Astrocyte (in vitro differentiated cells and primary cell): Measurements from ENCODE around the gene CMIP. TPM values are rescaled to one million over a fixed set of nuclear protein-coding genes. Genes with fewer than 3 reads are reported as not detected.

Experiments used
- DNase-seq: peaks from one replicate; pipeline ENCODE4 v3.0.0-alpha.2; 2010; ENCODE audit warnings: low read depth
- FAIRE-seq: peaks from 2 replicates; lab custom pipeline; 2011; peaks lifted over from hg19 to GRCh38; lab: Jason Lieb, UNC
- H2AFZ ChIP-seq: 2 replicates; pipeline ENCODE4 v1.6.0; 2012; ENCODE audit warnings: low read depth, low read length, inconsistent platforms
- H3K27ac ChIP-seq: 2 replicates; pipeline ENCODE4 v1.5.1; 2011; ENCODE audit warnings: low read depth, low read length, inconsistent platforms
- H3K27me3 ChIP-seq: 2 replicates; pipeline ENCODE4 v1.6.0; 2011; ENCODE audit warnings: low read length, inconsistent platforms; ENCODE audit not compliant: insufficient read depth
- H3K36me3 ChIP-seq: 2 replicates; pipeline ENCODE4 v1.5.1; 2011; ENCODE audit warnings: low read length, inconsistent platforms; ENCODE audit not compliant: insufficient read depth
- H3K4me1 ChIP-seq: 2 replicates; pipeline ENCODE4 v1.5.1; 2011; ENCODE audit warnings: low read length, inconsistent platforms; ENCODE audit not compliant: insufficient read depth
- H3K4me2 ChIP-seq: 2 replicates; pipeline ENCODE4 v1.6.0; 2012; ENCODE audit warnings: low read length, inconsistent platforms
- H3K4me3 ChIP-seq: 2 replicates; pipeline ENCODE4 v1.5.1; 2011; ENCODE audit warnings: low read depth, mild to moderate bottlenecking, low read length, inconsistent platforms; ENCODE audit not compliant: insufficient read depth
- H3K79me2 ChIP-seq: 2 replicates; pipeline ENCODE4 v1.6.0; 2012; ENCODE audit warnings: mild to moderate bottlenecking, low read length, inconsistent platforms; ENCODE audit not compliant: insufficient read depth
- H3K9ac ChIP-seq: 2 replicates; pipeline ENCODE4 v1.6.0; 2012; ENCODE audit warnings: mild to moderate bottlenecking, low read length, inconsistent platforms
- H3K9me3 ChIP-seq: 2 replicates; pipeline ENCODE4 v1.5.1; 2012; ENCODE audit warnings: low read depth, mild to moderate bottlenecking, low read length, inconsistent platforms; ENCODE audit not compliant: insufficient read depth
- H4K20me1 ChIP-seq: 2 replicates; pipeline ENCODE4 v1.6.0; 2012; ENCODE audit warnings: low read length, inconsistent platforms; ENCODE audit not compliant: insufficient read depth
- H3K27ac Mint-ChIP-seq: one replicate; pipeline ENCODE4 v1.8.0; 2021; ENCODE audit warnings: mild to moderate bottlenecking, mixed read lengths; ENCODE audit not compliant: unreplicated experiment
- H3K27me3 Mint-ChIP-seq: one replicate; pipeline ENCODE4 v1.8.0; 2021; ENCODE audit warnings: low read depth, mixed read lengths; ENCODE audit not compliant: unreplicated experiment
- H3K36me3 Mint-ChIP-seq: one replicate; pipeline ENCODE4 v1.8.0; 2021; ENCODE audit warnings: low read depth, mixed read lengths; ENCODE audit not compliant: unreplicated experiment
- H3K4me1 Mint-ChIP-seq: one replicate; pipeline ENCODE4 v1.8.0; 2021; ENCODE audit warnings: low read depth, mixed read lengths; ENCODE audit not compliant: unreplicated experiment
- H3K4me3 Mint-ChIP-seq: one replicate; pipeline ENCODE4 v1.8.0; 2021; ENCODE audit warnings: mild to moderate bottlenecking, moderate library complexity, mixed read lengths; ENCODE audit not compliant: unreplicated experiment
- H3K9me3 Mint-ChIP-seq: one replicate; pipeline ENCODE4 v1.8.0; 2021; ENCODE audit warnings: mild to moderate bottlenecking, mixed read lengths; ENCODE audit not compliant: unreplicated experiment
- EZH2 ChIP-seq: IDR thresholded peaks from 2 replicates; pipeline ENCODE4 v1.6.1; 2012; ENCODE audit warnings: mild to moderate bottlenecking, low read length, inconsistent platforms; ENCODE audit not compliant: insufficient read depth
- total RNA-seq: library from RNA; stranded (reverse); gene quantifications from 2 replicates; pipeline ENCODE4 v1.2.1, GENCODE V29; 2021
- TF ChIP-seq, protein P1 (sequence below): IDR thresholded peaks from 2 replicates; pipeline ENCODE4 v1.5.1; 2011; ENCODE audit warnings: low read depth, mild to moderate bottlenecking, inconsistent platforms, low read length, moderate library complexity; ENCODE audit not compliant: insufficient read depth

CMIP gene
- total RNA-seq, 1 donor from 2014 or later, result 71.5 TPM

GRCh38 chr16:81526199-81526598 is 81.6 kb downstream of the CMIP start:
- H3K27ac ChIP-seq, result peak overlapping the region; percentile 51
- peaks cover 33% of the 10 kb centered on the region for H3K4me1 ChIP-seq
- H3K27me3 Mint-ChIP-seq, result no peaks in the 10 kb centered on the region
- peaks cover 87% of the 10 kb centered on the region for H3K79me2 ChIP-seq
- no peaks in the 10 kb centered on the region for H3K36me3 ChIP-seq
- H3K9me3 ChIP-seq, result no peaks in the 10 kb centered on the region
- no peak overlapping the region for H3K4me3 Mint-ChIP-seq
- FAIRE-seq (no peak), DNase-seq (peak; percentile 60)
- peaks cover 85% of the 10 kb centered on the region for H4K20me1 ChIP-seq
- H3K27ac Mint-ChIP-seq, result peak overlapping the region; percentile 87
- no peak for TF ChIP-seq EZH2
- TF ChIP-seq, protein P1, sequence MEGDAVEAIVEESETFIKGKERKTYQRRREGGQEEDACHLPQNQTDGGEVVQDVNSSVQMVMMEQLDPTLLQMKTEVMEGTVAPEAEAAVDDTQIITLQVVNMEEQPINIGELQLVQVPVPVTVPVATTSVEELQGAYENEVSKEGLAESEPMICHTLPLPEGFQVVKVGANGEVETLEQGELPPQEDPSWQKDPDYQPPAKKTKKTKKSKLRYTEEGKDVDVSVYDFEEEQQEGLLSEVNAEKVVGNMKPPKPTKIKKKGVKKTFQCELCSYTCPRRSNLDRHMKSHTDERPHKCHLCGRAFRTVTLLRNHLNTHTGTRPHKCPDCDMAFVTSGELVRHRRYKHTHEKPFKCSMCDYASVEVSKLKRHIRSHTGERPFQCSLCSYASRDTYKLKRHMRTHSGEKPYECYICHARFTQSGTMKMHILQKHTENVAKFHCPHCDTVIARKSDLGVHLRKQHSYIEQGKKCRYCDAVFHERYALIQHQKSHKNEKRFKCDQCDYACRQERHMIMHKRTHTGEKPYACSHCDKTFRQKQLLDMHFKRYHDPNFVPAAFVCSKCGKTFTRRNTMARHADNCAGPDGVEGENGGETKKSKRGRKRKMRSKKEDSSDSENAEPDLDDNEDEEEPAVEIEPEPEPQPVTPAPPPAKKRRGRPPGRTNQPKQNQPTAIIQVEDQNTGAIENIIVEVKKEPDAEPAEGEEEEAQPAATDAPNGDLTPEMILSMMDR, result no peak
- H3K27me3 ChIP-seq, result no peaks in the 10 kb centered on the region
- H3K4me2 ChIP-seq, result peak overlapping the region; percentile 44
- H3K9ac ChIP-seq, result no peak overlapping the region
- peaks cover 10% of the 10 kb centered on the region for H3K9me3 Mint-ChIP-seq
- no peak overlapping the region for H3K4me3 ChIP-seq
- no peak overlapping the region for H2AFZ ChIP-seq
- H3K4me1 Mint-ChIP-seq, result peaks cover 37% of the 10 kb centered on the region
- peaks cover 26% of the 10 kb centered on the region for H3K36me3 Mint-ChIP-seq

GRCh38 chr16:81526935-81527334 is 82.3 kb downstream of the CMIP start:
- no peak for TF ChIP-seq EZH2
- TF ChIP-seq, protein P1, result no peak
- DNase-seq (peak; percentile 79), FAIRE-seq (no peak)
- Mint-ChIP-seq H3K4me1 (peaks cover 43% of the 10 kb centered on the region), H3K36me3 (peaks cover 26% of the 10 kb centered on the region), H3K27me3 (no peaks in the 10 kb centered on the region), H3K9me3 (peaks cover 10% of the 10 kb centered on the region), H3K4me3 (peak overlapping the region; percentile 60), H3K27ac (peak overlapping the region; percentile 87)
- Histone ChIP-seq H3K27me3 (no peaks in the 10 kb centered on the region), H2AFZ (no peak overlapping the region), H3K36me3 (no peaks in the 10 kb centered on the region), H3K4me3 (no peak overlapping the region), H3K4me1 (peaks cover 33% of the 10 kb centered on the region), H3K4me2 (peak overlapping the region; percentile 44), H3K27ac (peak overlapping the region; percentile 51), H3K9ac (no peak overlapping the region), H3K79me2 (peaks cover 89% of the 10 kb centered on the region), H4K20me1 (peaks cover 85% of the 10 kb centered on the region), H3K9me3 (no peaks in the 10 kb centered on the region)

GRCh38 chr16:81527477-81528178 is 83.0 kb downstream of the CMIP start:
- Mint-ChIP-seq H3K4me1 (peaks cover 44% of the 10 kb centered on the region), H3K27me3 (no peaks in the 10 kb centered on the region), H3K9me3 (peaks cover 10% of the 10 kb centered on the region), H3K36me3 (peaks cover 26% of the 10 kb centered on the region), H3K27ac (peak overlapping the region; percentile 73), H3K4me3 (no peak overlapping the region)
- peak overlapping the region; percentile 9 for H3K27ac ChIP-seq
- H3K4me1 ChIP-seq, result peaks cover 33% of the 10 kb centered on the region
- no peak overlapping the region for H2AFZ ChIP-seq
- H3K79me2 ChIP-seq, result peaks cover 92% of the 10 kb centered on the region
- peaks cover 85% of the 10 kb centered on the region for H4K20me1 ChIP-seq
- H3K9me3 ChIP-seq, result no peaks in the 10 kb centered on the region
- DNase-seq, result no peak
- peak overlapping the region; percentile 44 for H3K4me2 ChIP-seq
- no peaks in the 10 kb centered on the region for H3K36me3 ChIP-seq
- no peaks in the 10 kb centered on the region for H3K27me3 ChIP-seq
- no peak overlapping the region for H3K9ac ChIP-seq
- H3K4me3 ChIP-seq, result no peak overlapping the region
- TF ChIP-seq, protein P1, result no peak
- TF ChIP-seq EZH2, result no peak
- no peak for FAIRE-seq
